ENCODE data around the gene CEP85. TPM values are rescaled to one million over a fixed set of nuclear protein-coding genes. Genes with fewer than 3 reads are reported as not detected.

The CEP85 gene
- total RNA-seq, 6 experiments from 2014 or later: 4.9 to 8.6 (median 8.4) TPM

- Mint-ChIP-seq H3K27me3 (ENCODE audit: insufficient read depth) (peaks cover 2% of the 10 kb centered on the region), H3K9me3 (no peaks in the 10 kb centered on the region), H3K4me3 (peak overlapping the region; percentile 93), H3K36me3 (ENCODE audit: low read depth) (peaks cover 27% of the 10 kb centered on the region), H3K4me1 (ENCODE audit: low read depth) (peaks cover 77% of the 10 kb centered on the region), H3K27ac (peak overlapping the region; percentile 84)
- no peak for DNase-seq
- TF ChIP-seq CTCF (IDR thresholded peaks at IDR 0.05): no peak
Observed at GRCh38 chr1:26281971-26282370, 48.0 kb downstream of the CEP85 start.

GRCh38 chr1:26282401-26282918, 48.5 kb downstream of the CEP85 start:
- TF ChIP-seq CTCF (IDR thresholded peaks at IDR 0.05): no peak
- no peaks in the 10 kb centered on the region for H3K9me3 Mint-ChIP-seq
- peak overlapping the region; percentile 52 for H3K4me3 Mint-ChIP-seq
- peaks cover 77% of the 10 kb centered on the region for H3K4me1 Mint-ChIP-seq (ENCODE audit: low read depth)
- peaks cover 25% of the 10 kb centered on the region for H3K36me3 Mint-ChIP-seq (ENCODE audit: low read depth)
- peaks cover 2% of the 10 kb centered on the region for H3K27me3 Mint-ChIP-seq (ENCODE audit: insufficient read depth)
- DNase-seq: no peak
- H3K27ac Mint-ChIP-seq: peak overlapping the region; percentile 97

GRCh38 chr1:26283279-26283853, 49.4 kb downstream of the CEP85 start:
- H3K27ac Mint-ChIP-seq: peak overlapping the region; percentile 97
- H3K4me3 Mint-ChIP-seq: peak overlapping the region; percentile 52; the same call in 1 of the 2 replicates
- peaks cover 76% of the 10 kb centered on the region for H3K4me1 Mint-ChIP-seq (ENCODE audit: low read depth)
- peaks cover 2% of the 10 kb centered on the region for H3K27me3 Mint-ChIP-seq (ENCODE audit: insufficient read depth)
- no peak for DNase-seq
- H3K36me3 Mint-ChIP-seq (ENCODE audit: low read depth): peaks cover 19% of the 10 kb centered on the region
- no peaks in the 10 kb centered on the region for H3K9me3 Mint-ChIP-seq
- no peak for TF ChIP-seq CTCF (IDR thresholded peaks at IDR 0.05)

GRCh38 chr1:26283871-26284596, 50.0 kb downstream of the CEP85 start:
- no peak for DNase-seq
- peak overlapping the region; percentile 97 for H3K27ac Mint-ChIP-seq
- H3K4me1 Mint-ChIP-seq (ENCODE audit: low read depth): peaks cover 76% of the 10 kb centered on the region
- peak overlapping the region; percentile 80 for H3K4me3 Mint-ChIP-seq
- no peaks in the 10 kb centered on the region for H3K9me3 Mint-ChIP-seq
- peaks cover 15% of the 10 kb centered on the region for H3K36me3 Mint-ChIP-seq (ENCODE audit: low read depth)
- H3K27me3 Mint-ChIP-seq (ENCODE audit: insufficient read depth): peaks cover 2% of the 10 kb centered on the region
- no peak for TF ChIP-seq CTCF (IDR thresholded peaks at IDR 0.05)

- H3K27ac Mint-ChIP-seq: peak overlapping the region; percentile 97
- peaks cover 2% of the 10 kb centered on the region for H3K27me3 Mint-ChIP-seq (ENCODE audit: insufficient read depth)
- peaks cover 73% of the 10 kb centered on the region for H3K4me1 Mint-ChIP-seq (ENCODE audit: low read depth)
- TF ChIP-seq CTCF (IDR thresholded peaks at IDR 0.05): peak; percentile 81
- H3K36me3 Mint-ChIP-seq (ENCODE audit: low read depth): peaks cover 15% of the 10 kb centered on the region
- peak overlapping the region; percentile 80 for H3K4me3 Mint-ChIP-seq
- no peaks in the 10 kb centered on the region for H3K9me3 Mint-ChIP-seq
- peak; percentile 92 for DNase-seq
Observed at GRCh38 chr1:26284597-26285347, 50.8 kb downstream of the CEP85 start.
